ENCODE results near the gene AP3D1.
"Not testable (repeated sequence)": the region's sequence is repeated elsewhere in the genome, so short reads cannot be mapped to it uniquely, and the experiment has no call there.

AP3D1 gene

GRCh38 chr19:2149980-2150793 is 1.2 kb downstream of the AP3D1 start:
- DNase-seq: no peak

DNA sequence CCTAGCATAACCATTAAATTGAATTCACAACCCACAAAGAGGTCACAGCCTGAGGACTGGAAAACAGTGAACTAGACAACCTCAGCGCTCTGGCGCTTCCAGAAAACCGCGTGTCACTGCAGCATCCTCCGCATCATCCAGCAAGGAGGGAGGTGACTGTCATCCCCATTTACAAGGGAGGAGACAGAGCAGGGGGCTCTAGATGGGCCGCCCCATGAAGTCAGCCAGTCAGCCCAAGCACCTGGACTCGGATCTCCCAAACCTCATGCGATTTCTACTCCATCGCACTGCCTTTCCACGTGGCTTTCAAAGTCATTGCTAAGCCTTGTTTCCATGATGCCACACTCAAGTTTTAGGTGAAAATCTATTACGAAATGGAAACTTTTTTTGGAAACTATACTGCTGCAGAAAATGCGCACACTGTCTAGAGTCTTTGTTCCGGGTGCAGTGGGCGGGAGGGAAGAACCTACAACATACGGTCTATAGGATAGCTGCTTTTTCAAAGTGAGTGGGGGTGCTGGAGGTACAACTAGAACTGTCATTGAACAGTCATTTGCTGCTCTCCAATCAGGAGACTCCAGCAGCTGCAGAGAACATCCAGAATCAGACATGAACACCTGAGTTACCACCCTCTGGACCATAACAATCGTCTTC is 2.8 kb downstream of the AP3D1 start:
- DNase-seq: no peak

GRCh38 chr19:2145831-2146241 is 5.5 kb downstream of the AP3D1 start:
- DNase-seq: no peak

GRCh38 chr19:2144190-2144589 is 7.2 kb downstream of the AP3D1 start:
- no peak for DNase-seq

GRCh38 chr19:2142173-2142829 is 9.1 kb downstream of the AP3D1 start:
- DNase-seq: no peak

DNA sequence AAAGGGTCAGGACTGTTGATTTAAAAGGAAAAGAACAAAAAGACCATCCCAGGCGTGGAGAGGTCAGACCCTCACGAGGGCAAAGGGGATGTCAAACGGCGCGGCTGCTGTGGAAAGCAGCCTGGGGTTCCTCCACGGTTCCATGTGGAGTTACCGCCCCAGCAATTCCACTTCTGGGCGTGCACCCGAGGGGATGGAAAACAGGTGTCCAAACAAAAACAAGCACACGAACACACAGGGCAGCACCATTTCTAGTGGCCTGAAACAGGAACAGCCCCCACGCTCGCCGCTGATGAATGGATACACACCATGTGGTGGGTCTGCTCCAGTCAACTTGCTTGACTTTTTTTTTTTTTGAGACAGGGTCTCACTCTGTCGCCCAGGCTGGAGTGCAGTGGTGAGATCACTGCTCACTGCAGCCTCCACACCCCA is 11.2 kb downstream of the AP3D1 start:
- DNase-seq: no peak

DNA sequence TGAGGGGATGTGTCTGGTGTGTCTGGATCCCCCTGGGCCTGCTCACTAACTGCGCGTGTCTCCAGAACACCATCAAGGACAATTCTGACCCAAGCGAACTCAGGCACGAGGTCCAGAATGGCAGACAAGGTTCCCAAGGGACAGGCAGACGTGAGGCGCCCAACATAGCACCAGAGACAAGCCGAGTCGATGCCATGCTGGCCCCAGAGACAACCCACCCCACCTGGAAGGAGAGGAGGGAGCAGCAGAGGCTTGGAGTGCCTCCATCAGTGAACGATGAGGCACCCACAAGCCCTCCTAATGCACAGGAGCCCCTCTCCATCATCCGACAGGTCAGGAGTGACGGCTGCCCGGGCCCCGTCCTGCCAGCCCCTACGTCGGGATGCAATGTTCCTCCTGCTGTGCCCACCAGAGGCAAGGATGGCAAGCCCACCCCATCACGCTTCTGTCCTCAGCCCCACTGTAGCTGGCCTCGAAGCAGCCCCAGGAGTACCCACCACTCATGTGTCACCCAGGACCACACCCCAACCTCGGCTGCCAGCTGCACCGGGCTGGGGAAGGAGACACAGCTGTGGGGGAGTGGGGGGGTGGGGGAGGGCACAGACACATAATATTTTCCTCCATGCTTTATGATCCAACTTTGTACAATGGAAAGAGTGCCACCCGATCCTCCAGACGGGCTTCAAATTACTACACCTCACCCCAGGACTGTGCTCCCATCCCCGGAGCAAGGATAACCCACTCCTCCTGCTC is 11.8 kb downstream of the AP3D1 start:
- no peak for DNase-seq

DNA sequence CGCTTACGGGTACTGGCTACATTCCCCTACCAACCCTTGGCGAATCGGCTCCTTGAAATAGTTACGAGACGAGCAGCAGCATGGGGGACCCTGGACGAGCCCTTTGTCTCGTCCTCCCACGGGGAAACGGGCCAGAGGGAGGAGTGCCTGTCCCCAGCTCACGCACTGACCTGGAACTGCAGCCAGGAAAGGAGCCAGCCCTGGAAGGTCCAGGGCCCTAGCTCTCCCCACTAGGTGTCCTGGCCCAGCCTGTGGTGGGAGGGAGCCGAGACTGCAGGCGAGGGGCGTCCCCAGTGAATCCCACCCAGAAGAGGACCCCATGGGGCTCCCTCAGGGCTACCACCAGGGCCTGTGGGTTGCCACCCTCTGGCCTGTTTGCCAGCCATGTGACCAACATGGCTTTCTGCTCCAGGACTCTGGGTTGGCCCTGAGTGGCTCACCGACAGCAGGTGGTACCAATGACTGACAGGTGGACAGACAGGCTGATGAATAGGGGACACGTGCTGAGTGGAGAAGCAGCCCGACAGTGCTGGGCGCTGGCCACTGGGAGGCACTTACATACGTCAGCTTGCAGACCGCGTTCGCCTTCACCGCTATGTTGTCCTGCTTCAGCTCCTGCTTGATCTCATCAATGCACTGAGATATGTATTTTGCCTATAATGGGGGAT is 13.2 kb downstream of the AP3D1 start:
- DNase-seq: no peak

DNA sequence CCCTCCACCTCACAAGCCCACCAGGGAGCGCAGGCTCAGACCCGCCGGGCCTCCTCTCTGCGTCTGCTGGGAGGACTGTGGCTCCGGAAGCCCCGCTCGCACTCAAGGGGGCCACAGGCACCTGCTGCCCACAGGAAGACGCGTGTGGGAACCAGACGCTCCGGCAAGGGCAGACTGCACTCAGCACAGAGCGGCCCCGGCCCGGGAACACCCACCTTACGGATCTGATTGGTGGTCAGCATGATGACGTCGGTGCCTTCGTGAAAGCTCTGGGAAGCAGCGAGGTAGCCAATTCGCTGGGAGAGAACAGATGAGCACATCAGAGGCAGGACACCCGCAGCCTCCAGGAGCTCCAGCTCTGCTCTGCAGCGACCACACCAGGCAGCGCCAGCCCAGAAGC is 14.6 kb downstream of the AP3D1 start:
- no peak for DNase-seq

DNA sequence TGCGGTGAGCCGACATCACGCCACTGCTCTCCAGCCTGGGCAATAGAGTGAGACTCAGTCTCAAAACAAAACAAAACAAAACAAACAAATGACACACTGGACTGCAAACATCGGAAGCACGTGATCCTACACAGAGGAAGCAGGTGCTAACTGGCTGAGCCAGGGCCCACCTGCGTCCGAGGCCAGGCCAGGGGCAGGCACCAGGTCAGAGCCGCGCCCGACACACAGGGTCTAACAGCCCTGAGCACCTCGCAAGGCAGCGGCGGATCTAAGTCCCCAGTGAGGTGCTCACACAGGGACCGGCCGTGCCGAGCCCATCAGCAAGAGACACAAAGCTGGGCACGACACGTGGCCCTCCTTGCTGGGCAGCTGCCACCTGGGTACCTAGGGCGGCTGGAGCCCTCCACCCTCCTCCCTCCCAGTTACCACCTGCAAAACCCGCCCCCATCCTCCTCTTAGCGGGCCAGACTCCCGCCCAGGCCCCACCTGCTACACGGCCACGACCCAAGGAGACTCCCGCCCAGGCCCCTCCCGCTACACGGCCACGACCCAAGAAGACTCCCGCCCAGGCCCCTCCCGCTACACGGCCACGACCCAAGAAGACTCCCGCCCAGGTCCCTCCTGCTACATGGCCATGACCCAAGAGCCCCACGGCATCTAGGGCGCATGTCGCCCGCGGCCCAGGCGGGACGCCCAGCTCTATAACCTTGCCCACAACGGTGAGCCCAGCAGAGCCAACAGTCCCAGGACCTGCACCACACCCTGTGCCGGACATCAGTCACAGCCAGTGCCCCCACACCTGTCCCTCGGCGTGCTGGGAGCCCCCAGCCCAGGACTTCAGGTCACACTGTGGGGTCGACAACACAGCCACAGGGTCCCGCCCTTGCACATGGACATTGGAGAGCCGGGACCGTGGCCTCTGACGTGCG is 15.6 kb downstream of the AP3D1 start:
- DNase-seq: no peak

DNA sequence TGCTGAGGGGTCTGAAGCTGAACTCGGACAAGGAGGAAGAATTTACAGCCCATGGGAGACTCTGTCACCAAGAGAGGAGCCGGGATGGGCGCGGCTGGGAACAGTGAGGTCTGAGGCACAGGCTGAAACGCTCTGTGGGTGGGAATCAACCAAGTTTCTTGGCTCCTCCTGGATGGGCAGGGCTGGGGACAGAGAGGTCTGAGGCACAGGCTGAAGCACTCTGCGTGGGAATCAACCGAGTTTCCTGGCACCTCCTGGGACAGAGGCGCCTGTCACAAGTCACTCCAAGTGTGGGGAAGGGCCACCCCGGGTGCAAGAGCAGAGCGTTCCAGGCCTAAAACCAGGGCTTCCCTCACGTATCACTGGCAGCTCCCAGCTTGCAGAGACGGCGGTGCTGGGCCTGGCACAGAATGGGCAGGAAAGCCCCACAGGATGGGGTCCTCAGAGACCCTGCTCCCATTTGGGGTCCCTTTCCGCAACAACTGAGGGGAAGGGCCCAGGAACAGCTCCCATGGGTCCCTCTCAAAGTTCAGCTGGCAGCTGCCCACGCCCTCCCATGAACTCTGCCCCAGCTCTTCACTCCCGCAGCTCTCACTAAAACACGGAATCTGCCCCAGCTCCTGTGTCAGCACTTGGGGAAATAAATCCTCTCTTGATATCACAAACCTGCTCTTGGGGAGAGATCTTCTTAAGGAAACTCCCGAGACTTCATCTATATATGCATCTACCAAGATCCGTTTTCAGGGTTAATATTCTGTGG is 18.5 kb downstream of the AP3D1 start:
- DNase-seq: no peak

- no peak for DNase-seq
Observed at GRCh38 chr19:2132191-2132590, 19.2 kb downstream of the AP3D1 start.

- DNase-seq: not testable (repeated sequence)
Observed at GRCh38 chr19:2131012-2131975, 20.1 kb downstream of the AP3D1 start.

GRCh38 chr19:2129892-2130770 is 21.2 kb downstream of the AP3D1 start:
- DNase-seq: no peak

- no peak for DNase-seq
Observed at GRCh38 chr19:2129486-2129885, 21.9 kb downstream of the AP3D1 start.

- DNase-seq: no peak
Observed at GRCh38 chr19:2129022-2129421, 22.3 kb downstream of the AP3D1 start.

DNA sequence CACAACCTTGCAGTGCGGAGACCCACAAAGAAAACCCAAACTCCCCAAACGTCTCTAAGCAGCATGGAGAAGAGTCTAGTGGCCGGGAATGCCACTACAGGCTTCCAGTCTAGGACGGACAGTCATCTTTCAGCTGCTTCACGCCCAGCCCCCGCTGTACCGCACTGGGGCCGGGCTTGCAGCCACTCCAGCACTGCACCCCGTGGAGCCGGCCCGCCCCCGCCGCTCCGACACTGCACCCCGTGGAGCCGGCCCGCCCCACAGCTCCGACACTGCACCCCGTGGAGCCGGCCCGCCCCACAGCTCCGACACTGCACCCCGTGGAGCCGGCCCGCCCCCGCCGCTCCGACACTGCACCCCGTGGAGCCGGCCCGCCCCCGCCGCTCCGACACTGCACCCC is 23.1 kb downstream of the AP3D1 start:
- not testable (repeated sequence) for DNase-seq

GRCh38 chr19:2127758-2128157 is 23.6 kb downstream of the AP3D1 start:
- DNase-seq: no peak

All from NCI-H1694 treated with DMSO at 0.1 percent for 48 hours (cell line).